Activated T-cell treated with anti-CD3 and anti-CD28 coated beads, Interleukin-2, amount 50 U/mL, for 72 hours (primary cell): ENCODE measurements around the gene FAM171A1. TPM values are rescaled to one million over a fixed set of nuclear protein-coding genes. Genes with fewer than 3 reads are reported as not detected.

ENCODE experiments used
- ATAC-seq, 2 donors: fragments of 150-1000 bp; cut with Tn5 transposase; replicated peaks in 1 of 2; 2 replicates each; pipeline ENCODE4 v1.10.0; 2021; ENCODE audit warnings: moderate library complexity in 2 of 2, mild to moderate bottlenecking in 1 of 2
- DNase-seq, 2 donors: peaks; one replicate each; pipeline ENCODE4 v3.0.0; 2021 to 2022; ENCODE audit warnings: mixed read lengths in 1 of 2
- H3K27ac Mint-ChIP-seq: one replicate; pipeline ENCODE4 v1.8.0; 2022; ENCODE audit warnings: mild to moderate bottlenecking, moderate library complexity, mixed read lengths
- H3K27me3 Mint-ChIP-seq: one replicate; pipeline ENCODE4 v1.8.0; 2022; ENCODE audit warnings: low read depth, mixed read lengths
- H3K36me3 Mint-ChIP-seq, 2 donors: one replicate each; pipeline ENCODE4 v1.8.0; 2022; ENCODE audit warnings: mixed read lengths in 2 of 2, mild to moderate bottlenecking in 1 of 2; ENCODE audit not compliant: insufficient read depth in 2 of 2
- H3K4me1 Mint-ChIP-seq: one replicate; pipeline ENCODE4 v1.8.0; 2022; ENCODE audit warnings: low read depth, mixed read lengths
- H3K4me3 Mint-ChIP-seq, 2 donors: one replicate each; pipeline ENCODE4 v1.8.0; 2022; ENCODE audit warnings: mild to moderate bottlenecking in 2 of 2, mixed read lengths in 2 of 2, moderate library complexity in 2 of 2
- H3K9me3 Mint-ChIP-seq, 2 donors: one replicate each; pipeline ENCODE4 v1.8.0; 2022; ENCODE audit warnings: mixed read lengths in 2 of 2
- total RNA-seq, 2 donors: library from RNA; stranded (reverse); gene quantifications; one replicate each; pipeline ENCODE4 v1.2.3, GENCODE V29; 2022

Gene FAM171A1
- total RNA-seq, 2 donors from 2014 or later = 4.2 to 6.2 TPM

DNA sequence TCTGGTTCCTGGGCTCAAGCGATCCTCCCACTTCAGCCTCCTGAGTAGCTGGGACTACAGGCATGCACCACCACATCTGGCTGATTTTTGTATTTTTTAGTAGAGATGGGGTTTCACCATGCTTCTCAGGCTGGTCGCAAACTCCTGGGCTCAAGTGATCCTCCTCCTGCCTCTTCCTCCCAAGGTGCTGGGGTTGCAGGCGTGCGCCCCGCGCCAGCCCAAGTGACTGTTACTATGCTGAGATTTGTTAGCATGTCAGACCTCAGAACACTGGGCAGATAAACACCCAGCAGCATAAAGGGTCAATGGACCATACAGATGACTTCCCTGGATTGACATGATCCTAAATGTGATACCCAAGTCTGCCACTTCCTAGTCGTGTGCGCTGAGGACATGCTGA lies 142.7 kb downstream of the FAM171A1 start:
- DNase-seq (no peak), ATAC-seq (no peak)
- no peaks in the 10 kb centered on the region for H3K4me1 Mint-ChIP-seq
- H3K27me3 Mint-ChIP-seq = no peaks in the 10 kb centered on the region
- peaks cover 9 to 17% of the 10 kb centered on the region in 2 donors for H3K9me3 Mint-ChIP-seq
- no peak overlapping the region for H3K27ac Mint-ChIP-seq
- H3K4me3 Mint-ChIP-seq = no peak overlapping the region
- peaks cover 7 to 8% of the 10 kb centered on the region in 2 donors for H3K36me3 Mint-ChIP-seq

DNA sequence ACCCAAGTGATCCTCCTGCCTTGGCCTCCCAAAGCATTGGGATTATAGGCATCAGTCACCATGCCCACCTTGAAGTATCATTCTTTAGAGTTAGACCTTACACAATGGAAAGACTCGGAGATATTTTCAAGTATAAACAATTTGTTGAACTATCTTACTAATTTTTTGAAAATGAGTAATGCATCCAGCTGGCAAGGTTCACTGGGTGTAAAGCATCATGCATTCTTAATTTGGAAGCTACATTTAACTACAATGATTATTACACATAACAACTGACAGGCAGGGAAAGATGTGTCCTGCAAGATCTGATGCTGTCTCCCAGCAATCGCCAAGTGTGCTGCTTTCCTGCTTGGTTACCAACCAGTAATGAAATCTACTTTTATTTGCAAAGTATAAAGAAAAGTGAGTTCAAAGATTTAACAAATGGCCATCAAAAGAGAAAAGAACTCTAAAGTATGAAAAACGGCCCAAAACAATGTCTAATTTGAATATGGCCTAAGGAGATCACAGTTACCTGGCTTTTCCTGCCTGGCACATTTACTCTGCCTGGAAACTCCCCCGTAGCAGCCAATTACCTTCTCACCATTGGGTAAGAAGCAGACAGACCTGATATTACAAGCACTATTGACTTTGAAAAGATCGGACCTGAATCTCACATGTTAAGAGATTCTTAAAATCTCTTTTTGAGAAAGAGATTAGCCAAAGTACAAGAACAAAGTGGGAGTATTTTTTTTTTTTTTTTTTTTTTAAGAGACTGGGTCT lies 143.3 kb downstream of the FAM171A1 start:
- Mint-ChIP-seq H3K27ac (no peak overlapping the region), H3K36me3 (peaks cover 7 to 8% of the 10 kb centered on the region in 2 donors), H3K9me3 (peaks cover 9 to 17% of the 10 kb centered on the region in 2 donors), H3K4me1 (no peaks in the 10 kb centered on the region), H3K4me3 (no peak overlapping the region), H3K27me3 (no peaks in the 10 kb centered on the region)
- DNase-seq (no peak), ATAC-seq (no peak)

- Mint-ChIP-seq H3K27ac (no peak overlapping the region), H3K4me3 (no peak overlapping the region), H3K36me3 (peaks cover 7 to 8% of the 10 kb centered on the region in 2 donors), H3K4me1 (no peaks in the 10 kb centered on the region), H3K9me3 (peaks cover 9 to 17% of the 10 kb centered on the region in 2 donors), H3K27me3 (no peaks in the 10 kb centered on the region)
- DNase-seq (no peak), ATAC-seq (no peak)
These were observed 145.6 kb downstream of the FAM171A1 start for GRCh38 chr10:15225511-15225910.

DNA sequence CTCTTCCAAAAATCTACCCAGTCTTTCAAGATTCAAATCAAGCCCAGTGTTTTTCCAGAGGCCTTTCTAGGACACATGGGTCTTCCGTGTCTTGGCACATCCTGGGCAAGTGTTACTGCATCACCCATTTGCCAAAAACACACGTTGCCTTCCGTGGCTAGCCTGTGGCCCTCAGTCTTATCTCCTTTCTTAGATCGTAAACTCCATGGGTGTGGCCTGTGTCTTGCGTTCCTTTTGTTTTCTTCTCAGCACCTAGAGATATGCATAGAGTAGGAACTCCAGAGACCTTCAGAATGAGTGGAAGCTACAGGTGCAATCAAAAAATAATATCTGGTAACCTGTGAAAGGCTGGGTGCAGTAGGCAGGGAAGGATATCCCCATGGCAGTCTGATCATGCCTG lies 146.1 kb downstream of the FAM171A1 start:
- no peak overlapping the region for H3K4me3 Mint-ChIP-seq
- H3K4me1 Mint-ChIP-seq = no peaks in the 10 kb centered on the region
- no peaks in the 10 kb centered on the region for H3K27me3 Mint-ChIP-seq
- peaks cover 7 to 8% of the 10 kb centered on the region in 2 donors for H3K36me3 Mint-ChIP-seq
- DNase-seq (no peak), ATAC-seq (no peak)
- H3K27ac Mint-ChIP-seq = no peak overlapping the region
- H3K9me3 Mint-ChIP-seq = peaks cover 9 to 17% of the 10 kb centered on the region in 2 donors

DNA sequence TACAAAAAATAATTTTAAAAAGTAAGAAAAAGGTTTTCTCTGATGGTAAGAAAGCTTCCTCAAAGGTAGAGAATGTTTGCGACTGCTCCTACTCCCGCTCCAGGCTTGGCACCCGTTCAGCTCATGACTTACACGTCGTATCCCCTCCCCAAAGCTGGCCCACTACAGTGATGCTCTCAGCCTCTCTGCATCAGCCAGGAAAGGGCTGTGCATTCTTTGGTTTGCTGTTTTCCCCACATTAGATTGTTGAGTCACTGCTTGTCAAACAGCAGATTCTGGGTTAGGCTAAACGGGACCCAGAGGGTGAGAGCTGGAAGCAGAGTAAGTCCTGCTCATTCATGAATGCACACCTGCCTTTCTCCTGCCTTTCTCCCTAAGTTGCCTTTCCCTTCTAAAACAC lies 147.9 kb downstream of the FAM171A1 start:
- Mint-ChIP-seq H3K36me3 (peaks cover 5 to 8% of the 10 kb centered on the region in 2 donors), H3K9me3 (peaks cover 4 to 10% of the 10 kb centered on the region in 2 donors), H3K27ac (no peak overlapping the region), H3K4me3 (no peak overlapping the region), H3K27me3 (no peaks in the 10 kb centered on the region), H3K4me1 (no peaks in the 10 kb centered on the region)
- ATAC-seq = no peak
- no peak for DNase-seq

DNA sequence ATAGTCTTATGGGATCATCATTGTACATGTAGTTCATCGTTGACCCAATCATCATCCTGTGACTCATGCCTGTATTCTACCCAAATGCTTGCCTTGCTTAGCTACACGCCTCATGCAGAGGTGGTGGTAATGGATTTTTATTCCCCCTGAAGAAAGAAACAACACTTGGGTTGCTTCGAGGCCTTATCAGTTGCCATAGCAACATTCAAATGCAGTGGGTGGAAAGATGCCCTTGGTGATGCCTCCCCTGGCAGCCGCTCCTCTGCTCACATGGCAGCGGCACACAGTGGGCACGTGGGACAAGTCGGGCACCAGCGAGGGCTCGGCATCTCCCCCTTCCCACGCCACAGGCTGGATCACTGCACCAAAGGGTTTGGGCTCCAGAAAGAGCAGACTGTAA lies 148.6 kb downstream of the FAM171A1 start:
- no peak for DNase-seq
- Mint-ChIP-seq H3K4me1 (no peaks in the 10 kb centered on the region), H3K36me3 (peaks cover 5 to 8% of the 10 kb centered on the region in 2 donors), H3K9me3 (peaks cover 4 to 10% of the 10 kb centered on the region in 2 donors), H3K4me3 (no peak overlapping the region), H3K27me3 (no peaks in the 10 kb centered on the region), H3K27ac (no peak overlapping the region)
- ATAC-seq = no peak

GRCh38 chr10:15220445-15220844 lies 150.6 kb downstream of the FAM171A1 start:
- Mint-ChIP-seq H3K27ac (no peak overlapping the region), H3K36me3 (peaks cover 5 to 8% of the 10 kb centered on the region in 2 donors), H3K4me3 (no peak overlapping the region), H3K4me1 (no peaks in the 10 kb centered on the region), H3K9me3 (peaks cover 4 to 10% of the 10 kb centered on the region in 2 donors), H3K27me3 (no peaks in the 10 kb centered on the region)
- no peak for ATAC-seq
- no peak for DNase-seq

DNA sequence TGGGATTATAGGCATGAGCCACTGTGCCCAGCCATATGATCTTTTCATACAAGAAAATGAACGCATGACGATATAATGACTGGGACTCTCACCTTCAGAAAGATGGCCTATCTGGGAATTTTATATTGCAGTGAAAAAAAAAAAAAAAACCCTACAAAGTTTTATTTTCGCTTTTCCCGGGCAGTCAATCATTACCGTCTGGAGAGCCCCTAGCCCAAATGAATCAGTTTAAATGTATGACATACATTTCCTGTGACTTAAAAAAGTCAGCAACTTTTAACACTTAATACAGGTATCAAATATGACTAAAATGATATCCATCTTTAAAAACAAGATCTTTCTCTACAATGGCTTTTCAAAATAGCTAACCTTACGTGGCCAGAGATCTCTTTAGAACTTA lies 154.4 kb downstream of the FAM171A1 start:
- Mint-ChIP-seq H3K27ac (no peak overlapping the region), H3K36me3 (peaks cover 0 to 2% of the 10 kb centered on the region in 2 donors), H3K27me3 (no peaks in the 10 kb centered on the region), H3K4me3 (no peak overlapping the region), H3K4me1 (peaks cover 4% of the 10 kb centered on the region), H3K9me3 (no peaks in the 10 kb centered on the region)
- DNase-seq (no peak), ATAC-seq (no peak)

- H3K27me3 Mint-ChIP-seq = no peaks in the 10 kb centered on the region
- H3K27ac Mint-ChIP-seq = no peak overlapping the region
- no peaks in the 10 kb centered on the region for H3K9me3 Mint-ChIP-seq
- H3K4me1 Mint-ChIP-seq = peaks cover 29% of the 10 kb centered on the region
- DNase-seq (no peak), ATAC-seq (no peak)
- H3K36me3 Mint-ChIP-seq = peaks cover 0 to 2% of the 10 kb centered on the region in 2 donors
- H3K4me3 Mint-ChIP-seq = no peak overlapping the region
These were observed 156.9 kb downstream of the FAM171A1 start for GRCh38 chr10:15214237-15214636.

DNA sequence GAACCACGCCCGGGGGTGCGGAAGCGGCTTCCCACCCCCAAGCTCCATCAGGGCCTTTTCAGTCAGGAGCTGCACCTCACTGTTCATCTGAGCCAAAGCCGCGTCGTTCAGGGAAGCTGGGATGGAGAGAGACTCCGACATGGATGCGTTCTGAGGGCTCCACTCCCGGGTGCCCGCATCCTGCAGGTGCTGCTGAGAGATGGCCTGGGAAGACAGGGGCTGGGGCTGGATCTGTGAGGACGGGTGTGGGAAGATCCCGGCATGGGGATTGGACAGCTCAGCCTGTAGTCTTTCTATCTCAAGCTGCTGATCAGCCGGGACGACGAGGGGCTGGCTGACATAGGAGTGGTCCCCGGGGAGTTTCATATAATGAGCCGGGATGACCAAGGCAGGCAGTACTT lies 157.6 kb downstream of the FAM171A1 start:
- peaks cover 0 to 2% of the 10 kb centered on the region in 2 donors for H3K36me3 Mint-ChIP-seq
- H3K4me1 Mint-ChIP-seq = peaks cover 36% of the 10 kb centered on the region

DNA sequence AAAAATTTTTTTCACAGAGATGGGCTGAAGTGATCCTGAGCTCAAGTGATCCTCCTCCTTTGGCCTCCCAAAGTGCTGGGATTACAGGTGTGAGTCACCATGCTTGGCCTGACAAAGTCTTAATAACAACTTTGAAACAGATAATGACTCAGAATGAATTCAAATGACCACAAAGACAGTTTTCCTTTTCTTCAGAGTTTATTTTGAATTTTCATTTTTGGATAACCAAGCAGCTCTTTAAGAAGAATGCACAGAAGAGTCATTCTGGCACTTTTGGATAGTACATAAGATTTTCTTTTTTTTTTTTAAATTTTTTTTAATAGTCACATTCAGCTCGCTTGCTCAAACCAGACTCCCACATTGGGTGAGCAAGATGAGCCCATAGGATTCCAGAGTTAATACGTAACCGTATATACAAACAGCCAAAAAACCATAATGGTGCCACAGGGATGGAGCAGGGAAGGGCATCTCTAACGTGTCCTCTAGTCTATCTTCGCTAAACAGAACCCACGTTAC lies 159.6 kb downstream of the FAM171A1 start:
- no peak overlapping the region for H3K27ac Mint-ChIP-seq
- no peak for DNase-seq
- no peaks in the 10 kb centered on the region for H3K9me3 Mint-ChIP-seq
- no peaks in the 10 kb centered on the region for H3K27me3 Mint-ChIP-seq
- no peak for ATAC-seq
- no peak overlapping the region for H3K4me3 Mint-ChIP-seq
- peaks cover 0 to 2% of the 10 kb centered on the region in 2 donors for H3K36me3 Mint-ChIP-seq
- H3K4me1 Mint-ChIP-seq = peaks cover 54% of the 10 kb centered on the region

More for the DNA sequence above, 157.6 kb downstream of the FAM171A1 start:
- no peak overlapping the region for H3K4me3 Mint-ChIP-seq
- no peak overlapping the region for H3K27ac Mint-ChIP-seq
- DNase-seq (no peak), ATAC-seq (no peak)
- no peaks in the 10 kb centered on the region for H3K27me3 Mint-ChIP-seq
- H3K9me3 Mint-ChIP-seq = no peaks in the 10 kb centered on the region

DNA sequence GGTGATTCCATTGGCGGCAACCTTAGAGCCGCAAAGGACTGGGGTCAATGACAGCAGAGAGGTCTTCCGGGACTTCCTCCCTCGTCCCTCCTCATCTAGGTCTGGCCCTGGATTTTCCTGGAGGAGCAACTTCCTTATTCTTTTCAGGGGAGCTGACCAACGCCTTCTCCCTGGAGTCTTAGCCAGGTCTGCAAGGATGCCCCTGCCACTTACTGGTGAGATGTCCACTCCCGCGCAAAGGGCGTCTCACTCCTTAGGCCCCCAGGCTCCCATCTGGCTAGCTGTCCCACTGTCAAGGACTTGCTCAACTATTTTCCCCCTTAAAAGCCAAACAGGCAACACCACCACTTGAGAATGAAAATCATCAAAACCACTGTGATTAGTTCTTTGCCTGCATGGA lies 160.6 kb downstream of the FAM171A1 start:
- H3K27me3 Mint-ChIP-seq = no peaks in the 10 kb centered on the region
- no peak for ATAC-seq
- H3K4me1 Mint-ChIP-seq = peaks cover 56% of the 10 kb centered on the region

DNA sequence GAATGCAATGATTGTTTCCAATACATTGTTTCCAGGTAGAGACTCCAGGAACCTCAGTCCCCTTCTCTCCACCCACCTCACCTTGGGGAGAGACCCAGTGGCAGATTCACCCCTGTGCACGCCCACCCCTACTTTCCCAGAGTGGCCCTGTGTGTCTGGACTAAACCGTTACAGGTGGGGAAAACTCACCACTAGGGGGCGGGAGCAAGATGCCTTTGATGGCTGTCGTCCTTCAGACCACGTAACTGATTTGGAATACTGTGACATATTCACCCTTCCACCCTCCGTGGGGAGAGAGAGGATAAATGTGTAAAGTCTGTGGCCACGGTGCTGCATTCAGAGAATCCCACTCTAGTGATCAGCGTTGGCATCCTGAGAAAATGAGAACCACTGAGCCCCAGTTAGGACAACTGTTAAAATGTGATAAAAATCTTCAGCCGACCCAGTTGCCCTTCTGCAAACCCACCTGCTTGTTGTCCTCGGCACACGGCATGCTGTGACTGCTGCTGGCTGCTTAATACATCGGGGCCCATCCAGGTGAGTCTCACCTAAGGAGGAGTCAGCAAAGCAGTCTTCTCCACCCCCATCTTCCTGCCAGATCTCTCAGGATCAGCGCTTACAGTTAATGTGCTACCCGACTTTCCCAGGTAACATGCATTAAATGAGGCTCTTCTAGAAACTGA lies 161.1 kb downstream of the FAM171A1 start:
- Mint-ChIP-seq H3K27ac (no peak overlapping the region), H3K4me3 (peak overlapping the region; percentile 6 to 24), H3K36me3 (peaks cover 0 to 2% of the 10 kb centered on the region in 2 donors), H3K27me3 (no peaks in the 10 kb centered on the region), H3K9me3 (peaks cover 0 to 1% of the 10 kb centered on the region in 2 donors), H3K4me1 (peaks cover 56% of the 10 kb centered on the region)
- ATAC-seq (peak; percentile 71 to 78), DNase-seq (peak; percentile 84 to 85)

More for the DNA sequence above, 160.6 kb downstream of the FAM171A1 start:
- no peak for DNase-seq
- H3K27ac Mint-ChIP-seq = no peak overlapping the region
- H3K36me3 Mint-ChIP-seq = peaks cover 0 to 2% of the 10 kb centered on the region in 2 donors
- peaks cover 0 to 1% of the 10 kb centered on the region in 2 donors for H3K9me3 Mint-ChIP-seq
- no peak overlapping the region for H3K4me3 Mint-ChIP-seq
